HTR-8/SVneo (cell line): ENCODE data around the gene PSME3IP1.
A peak's percentile ranks its signal among the peaks of the same experiment; 100 is the strongest.
"Not testable (repeated sequence)": the region's sequence is repeated elsewhere in the genome, so short reads cannot be mapped to it uniquely, and the experiment has no call there.

Experiments used
- DNase-seq: peaks from one replicate; pipeline ENCODE4 v3.0.0; 2011; ENCODE audit warnings: low spot score, mixed read lengths; ENCODE audit not compliant: insufficient read length
- FAIRE-seq: peaks from 2 replicates; lab custom pipeline; 2011; peaks lifted over from hg19 to GRCh38; lab: Jason Lieb, UNC

PSME3IP1 gene

DNA sequence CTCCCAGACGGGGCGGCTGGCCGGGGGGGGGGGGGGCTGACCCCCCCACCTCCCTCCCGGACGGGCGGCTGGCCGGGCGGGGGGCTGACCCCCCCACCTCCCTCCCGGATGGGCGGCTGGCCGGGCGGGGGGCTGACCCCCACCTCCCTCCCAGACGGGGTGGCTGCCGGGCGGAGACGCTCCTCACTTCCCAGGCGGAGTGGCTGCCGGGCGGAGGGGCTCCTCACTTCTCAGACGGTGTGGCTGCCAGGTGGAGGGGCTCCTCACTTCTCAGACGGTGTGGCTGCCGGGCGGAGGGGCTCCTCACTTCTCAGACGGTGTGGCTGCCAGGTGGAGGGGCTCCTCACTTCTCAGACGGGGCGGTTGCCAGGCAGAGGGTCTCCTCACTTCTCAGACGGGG lies 15.1 kb upstream of the PSME3IP1 start:
- FAIRE-seq, DNase-seq: not testable (repeated sequence)

DNA sequence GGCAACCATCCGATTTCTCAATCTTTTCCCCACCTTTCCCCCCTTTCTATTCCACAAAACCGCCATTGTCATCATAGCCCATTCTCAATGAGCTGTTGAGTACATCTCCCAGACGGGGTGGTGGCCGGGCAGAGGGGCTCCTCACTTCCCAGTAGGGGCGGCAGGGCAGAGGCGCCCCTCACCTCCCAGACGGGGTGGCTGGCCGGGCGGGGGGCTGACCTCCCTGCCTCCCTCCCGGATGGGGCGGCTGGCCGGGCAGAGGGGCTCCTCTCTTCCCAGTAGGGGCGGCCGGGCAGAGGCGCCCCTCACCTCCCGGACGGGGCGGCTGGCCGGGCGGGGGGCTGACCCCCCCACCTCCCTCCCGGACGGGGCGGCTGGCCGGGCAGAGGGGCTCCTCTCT lies 14.5 kb upstream of the PSME3IP1 start:
- DNase-seq, FAIRE-seq: not testable (repeated sequence)

DNA sequence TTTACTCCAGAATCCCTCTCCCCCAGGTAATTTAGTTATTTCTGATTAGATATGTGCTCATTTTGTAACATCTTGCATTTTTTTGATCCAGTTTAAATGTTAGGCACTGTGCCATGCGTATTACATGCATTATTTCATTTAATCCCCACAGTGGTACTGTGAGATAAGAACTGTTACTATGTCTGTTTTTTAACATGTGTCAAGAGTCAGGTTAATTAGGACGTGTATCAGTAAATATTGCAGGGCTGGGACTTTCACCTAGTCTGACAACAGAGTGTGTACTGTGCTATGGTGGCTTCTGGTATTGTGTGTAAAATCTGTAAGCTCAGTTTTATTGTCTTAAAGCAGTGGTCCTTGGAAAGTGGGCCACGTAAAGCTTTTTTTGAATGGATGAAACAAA lies 10.9 kb upstream of the PSME3IP1 start:
- DNase-seq (no peak), FAIRE-seq (no peak)

DNA sequence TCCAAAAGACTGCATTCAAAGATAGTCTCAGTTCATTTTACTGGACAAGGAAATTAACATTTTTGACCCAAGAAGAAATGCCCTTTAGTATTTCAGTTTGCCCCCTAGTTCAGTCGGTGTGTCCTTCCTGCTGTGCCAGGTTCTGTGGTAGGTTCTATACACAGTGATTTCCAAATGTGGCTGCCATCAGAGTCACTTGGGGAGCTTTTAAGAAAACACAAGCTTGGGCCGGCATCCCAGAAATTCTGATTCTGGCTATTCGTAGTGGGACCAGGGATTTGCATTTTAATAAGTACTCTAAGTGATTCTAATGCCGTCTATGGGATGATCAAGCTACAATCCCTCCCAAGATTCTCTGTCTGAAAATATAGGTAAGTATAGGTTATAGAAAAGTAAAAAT lies 10.4 kb upstream of the PSME3IP1 start:
- FAIRE-seq, result no peak
- DNase-seq, result no peak

DNA sequence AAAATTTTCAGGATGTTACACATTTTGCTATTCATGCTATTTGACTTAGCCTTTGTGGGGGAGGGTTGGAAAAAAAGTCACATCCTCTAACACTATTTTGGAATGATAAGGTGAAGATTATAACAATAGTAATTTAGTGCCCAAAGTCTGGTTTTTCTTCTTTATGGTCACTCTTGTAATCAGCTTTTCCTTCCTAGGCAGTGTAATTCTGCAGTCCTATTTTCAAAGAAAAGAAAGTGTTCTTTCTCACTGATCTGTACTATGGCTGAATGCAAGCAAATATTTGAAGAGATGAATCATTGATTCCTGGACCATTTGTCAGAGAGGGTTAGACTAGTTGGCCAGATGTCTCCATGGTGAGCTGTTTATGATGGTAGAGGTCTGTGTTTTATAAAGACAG lies 8.7 kb upstream of the PSME3IP1 start:
- FAIRE-seq (no peak), DNase-seq (peak; percentile 80)

DNA sequence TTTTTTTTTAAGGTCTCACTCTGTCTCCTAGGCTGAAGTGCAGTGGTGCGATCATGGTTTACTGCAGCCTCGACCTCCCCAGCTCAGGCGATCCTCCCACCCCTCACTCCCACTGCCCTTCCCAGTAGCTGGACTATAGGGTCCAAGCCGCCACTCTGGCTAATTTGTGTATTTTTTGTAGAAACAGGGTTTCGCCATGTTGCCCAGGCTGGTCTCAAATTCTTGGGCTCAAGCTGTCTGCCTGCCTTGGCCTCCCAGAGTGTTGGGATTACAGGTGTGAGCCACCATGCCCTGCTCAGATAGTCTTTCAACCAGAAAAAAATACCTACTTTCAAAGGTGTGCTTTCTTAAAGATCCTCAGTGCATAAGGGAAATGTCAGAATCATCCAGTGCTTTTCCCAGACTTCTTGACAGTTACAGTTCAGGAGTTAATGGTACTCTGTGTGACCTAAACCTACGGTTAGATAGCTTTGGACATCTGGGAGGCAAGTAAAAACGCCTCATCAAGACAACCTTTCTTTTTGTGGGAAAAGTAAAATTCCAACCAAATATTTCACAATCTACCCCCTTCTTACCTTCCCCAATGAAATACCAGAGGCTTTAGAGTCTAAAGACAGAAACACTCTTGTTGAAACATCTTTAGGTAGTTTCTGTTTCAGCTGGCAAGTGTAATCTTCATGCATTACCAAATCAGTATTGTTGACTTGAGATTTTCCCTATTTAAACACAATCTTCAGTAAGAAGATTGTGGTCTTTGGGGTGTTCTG lies 7.1 kb upstream of the PSME3IP1 start:
- no peak for FAIRE-seq
- no peak for DNase-seq

DNA sequence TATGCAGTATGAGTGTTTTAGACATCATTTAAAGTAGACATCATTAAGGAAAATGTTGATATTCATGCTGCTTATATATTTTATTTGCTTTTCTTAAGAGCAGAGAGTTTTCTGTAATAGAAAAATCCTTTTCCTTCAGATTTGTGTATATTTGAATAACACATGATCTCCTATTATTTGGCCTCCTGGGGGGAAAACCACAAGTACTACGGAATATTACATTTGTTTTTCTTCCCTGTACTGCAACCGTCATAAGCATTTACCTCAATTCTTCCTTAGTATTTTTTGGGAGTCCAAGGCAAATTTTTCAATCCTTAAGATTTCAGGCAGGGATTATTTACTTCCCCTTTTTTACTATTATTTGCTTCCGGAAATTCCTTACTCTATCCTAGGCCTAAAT lies 6.3 kb upstream of the PSME3IP1 start:
- no peak for FAIRE-seq
- DNase-seq, result no peak

DNA sequence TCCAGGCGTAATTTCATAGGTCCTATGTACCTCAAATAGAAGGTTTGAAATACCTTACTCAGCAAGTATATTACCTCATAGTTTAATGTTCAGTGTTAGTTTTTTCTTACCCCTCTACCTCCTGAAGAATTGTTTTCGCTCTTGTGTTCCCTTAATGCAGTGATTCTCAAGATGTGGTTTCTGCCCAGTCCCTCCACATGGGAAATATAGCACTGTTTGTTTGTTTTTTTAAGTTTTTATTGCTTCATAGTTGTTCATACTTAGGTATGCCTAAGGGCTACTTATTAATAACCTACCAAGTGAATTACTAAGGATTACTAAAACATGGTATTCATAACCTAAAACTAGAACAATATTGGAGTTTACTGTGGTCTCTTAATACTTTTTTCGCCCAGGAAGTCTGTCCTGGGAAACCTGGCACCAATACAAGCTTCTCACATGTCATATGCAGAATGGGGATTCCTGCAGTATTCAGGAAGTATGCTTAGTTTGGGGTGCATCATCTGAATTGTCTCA lies 5.3 kb upstream of the PSME3IP1 start:
- no peak for FAIRE-seq
- DNase-seq, result peak; percentile 26

DNA sequence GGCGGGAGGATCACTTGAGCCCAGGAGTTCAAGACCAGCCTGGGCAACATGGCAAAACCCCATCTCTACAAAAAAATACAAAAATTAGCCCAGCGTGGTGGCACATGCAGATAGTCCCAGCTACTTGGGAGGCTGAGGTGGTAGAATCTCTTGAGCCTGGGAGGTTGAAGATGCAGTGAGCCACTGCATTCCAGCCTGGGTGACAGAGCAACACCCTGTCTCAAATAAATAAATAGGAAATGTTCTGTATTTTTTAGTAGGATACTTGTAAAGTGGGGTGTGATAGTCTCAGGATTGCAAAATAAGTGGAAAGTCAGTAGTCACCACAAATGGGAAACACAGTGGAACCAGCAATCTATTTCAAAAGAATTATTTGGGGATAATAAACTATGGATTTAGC lies 4.3 kb upstream of the PSME3IP1 start:
- FAIRE-seq, result no peak

DNA sequence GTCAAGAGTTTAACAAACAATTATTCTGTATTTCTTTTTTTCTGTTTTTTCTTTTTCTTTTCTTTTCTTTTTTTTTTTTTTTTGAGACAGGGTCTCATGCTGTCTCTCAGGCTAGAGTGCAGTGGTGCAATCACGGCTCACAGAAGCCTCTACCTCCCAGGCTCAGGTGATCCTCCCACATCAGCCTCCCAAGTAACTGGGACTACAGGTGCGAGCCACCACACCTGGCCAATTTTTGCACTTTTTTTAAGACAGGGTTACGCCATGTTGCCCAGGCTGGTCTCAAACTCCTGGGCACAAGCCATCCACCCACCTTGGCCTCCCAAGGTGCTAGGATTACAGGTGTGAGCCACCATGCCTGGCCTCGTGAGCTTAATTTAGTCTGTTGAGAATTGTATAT lies 3.7 kb upstream of the PSME3IP1 start:
- FAIRE-seq, DNase-seq: not testable (repeated sequence)

More for the DNA sequence above, 4.3 kb upstream of the PSME3IP1 start:
- no peak for DNase-seq

DNA sequence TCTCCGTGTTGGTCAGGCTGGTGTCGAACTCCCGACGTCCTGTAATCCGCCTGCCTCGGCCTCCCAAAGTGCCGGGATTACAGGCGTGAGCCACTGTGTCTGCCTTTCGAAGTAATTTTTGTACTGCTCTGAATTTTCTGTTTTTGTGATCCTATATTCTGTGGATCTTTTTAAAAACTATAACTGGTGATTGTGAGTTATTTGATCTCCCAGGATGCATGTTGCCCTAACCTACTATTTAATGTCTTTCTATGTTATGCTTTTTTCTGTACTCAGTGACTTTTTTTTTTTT lies 2.8 kb upstream of the PSME3IP1 start:
- DNase-seq, result no peak
- no peak for FAIRE-seq

DNA sequence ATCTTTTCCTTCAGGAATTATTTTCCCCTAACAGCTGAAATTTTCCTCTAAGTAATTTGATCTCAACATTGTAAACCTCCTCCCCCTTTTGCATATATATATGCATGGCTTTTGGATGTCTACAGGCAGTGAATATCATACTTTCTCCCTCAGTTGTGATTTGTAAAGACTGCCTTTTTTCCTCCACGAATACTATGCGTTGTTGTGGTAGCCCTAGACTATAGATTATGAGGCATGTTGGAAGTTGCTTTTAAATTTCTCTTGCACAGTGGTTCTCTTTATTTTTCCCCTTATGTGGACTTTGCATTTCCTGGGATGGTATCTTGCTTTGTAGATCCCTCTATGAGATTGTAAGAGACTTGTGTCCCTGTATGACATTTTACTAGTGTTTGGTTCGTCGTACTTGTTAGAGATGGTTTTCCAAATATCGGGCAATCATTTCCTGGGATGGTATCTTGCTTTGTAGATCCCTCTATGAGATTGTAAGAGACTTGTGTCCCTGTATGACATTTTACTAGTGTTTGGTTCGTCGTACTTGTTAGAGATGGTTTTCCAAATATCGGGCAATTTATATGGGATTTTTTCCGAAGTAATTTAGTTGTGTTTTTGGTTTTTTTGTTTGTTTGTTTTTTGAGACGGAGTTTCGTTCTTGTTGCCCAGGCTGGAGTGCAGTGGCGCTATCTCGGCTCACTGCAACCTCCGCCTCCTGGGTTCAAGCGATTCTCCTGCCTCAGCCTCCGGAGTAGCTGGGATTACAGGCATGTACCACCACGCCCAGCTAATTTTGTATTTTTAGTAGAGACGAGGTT lies 2.3 kb upstream of the PSME3IP1 start:
- DNase-seq, FAIRE-seq: not testable (repeated sequence)

DNA sequence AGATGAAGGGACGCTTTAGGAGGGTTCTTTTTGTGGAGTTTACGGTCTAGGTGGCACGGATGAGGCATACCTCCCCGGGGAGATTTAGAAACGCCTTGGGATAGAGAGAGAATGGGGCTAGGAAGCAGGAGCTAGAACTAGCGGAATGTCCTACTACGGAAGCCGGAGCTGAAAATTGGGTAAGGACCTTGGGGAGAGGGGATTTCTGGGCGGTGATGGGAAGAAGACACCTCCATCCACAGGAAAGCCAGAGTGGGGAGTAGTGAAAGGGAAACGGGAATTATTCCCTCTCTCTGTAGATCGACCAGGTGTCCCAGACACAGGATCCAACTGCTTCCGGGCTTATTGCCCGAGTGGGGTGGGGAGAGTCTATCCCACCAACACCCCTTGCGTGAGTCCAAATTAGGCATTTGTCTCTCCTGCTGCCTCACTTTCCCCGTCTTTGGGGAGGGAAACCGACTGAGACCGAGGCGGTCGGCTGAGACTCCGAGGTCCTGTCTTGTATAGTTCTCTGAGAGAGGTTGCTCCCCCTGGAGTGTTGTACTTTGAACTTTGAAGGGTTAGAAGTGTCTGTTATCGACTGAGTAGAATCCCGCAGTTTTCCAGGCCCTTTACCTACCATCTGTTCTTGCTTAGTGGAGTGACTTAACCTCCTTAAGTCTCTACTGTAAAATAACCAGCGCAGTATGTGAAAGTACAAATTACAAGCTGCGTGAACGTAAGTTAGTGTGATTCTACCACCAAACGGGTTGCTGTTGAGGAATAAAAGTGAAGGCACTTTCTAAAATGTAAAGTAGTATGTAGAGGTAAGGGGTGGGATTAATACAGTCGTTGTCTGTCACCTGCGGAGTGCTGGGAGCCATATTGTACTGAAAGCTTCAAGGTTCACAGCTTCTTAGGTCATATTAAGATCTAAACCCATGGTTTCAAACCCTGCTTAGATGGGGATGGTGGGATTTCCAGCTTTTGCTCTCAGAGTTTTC lies 1.3 kb upstream of the PSME3IP1 start:
- DNase-seq, result peak; percentile 10

DNA sequence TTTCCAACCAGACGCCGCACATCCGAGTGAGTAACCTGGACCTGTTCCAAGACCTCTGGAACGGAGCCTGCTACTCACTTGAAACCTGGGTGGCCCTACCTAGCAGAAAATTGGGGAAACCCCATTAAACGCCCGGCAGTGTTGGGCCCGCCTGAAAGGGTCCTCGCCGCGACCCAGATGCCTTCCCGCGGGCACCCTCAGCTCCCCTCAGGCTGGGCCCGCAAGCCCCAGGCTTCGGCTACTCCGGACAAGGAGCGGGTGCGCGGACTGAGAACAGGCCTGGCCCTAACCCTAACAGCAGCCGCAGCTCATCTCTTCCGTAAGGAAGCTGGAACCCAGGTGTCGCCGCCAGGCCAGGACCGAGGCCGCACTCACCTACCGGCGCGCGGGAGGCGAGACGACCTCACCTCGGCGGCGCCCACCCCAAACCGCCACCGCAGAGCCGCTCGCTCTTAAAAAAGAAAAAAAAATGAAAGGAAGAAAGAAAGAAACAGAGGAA lies 344 bp downstream of the PSME3IP1 start:
- DNase-seq (peak; percentile 24), FAIRE-seq (no peak)

More for the DNA sequence above, 1.3 kb upstream of the PSME3IP1 start:
- FAIRE-seq, result no peak

DNA sequence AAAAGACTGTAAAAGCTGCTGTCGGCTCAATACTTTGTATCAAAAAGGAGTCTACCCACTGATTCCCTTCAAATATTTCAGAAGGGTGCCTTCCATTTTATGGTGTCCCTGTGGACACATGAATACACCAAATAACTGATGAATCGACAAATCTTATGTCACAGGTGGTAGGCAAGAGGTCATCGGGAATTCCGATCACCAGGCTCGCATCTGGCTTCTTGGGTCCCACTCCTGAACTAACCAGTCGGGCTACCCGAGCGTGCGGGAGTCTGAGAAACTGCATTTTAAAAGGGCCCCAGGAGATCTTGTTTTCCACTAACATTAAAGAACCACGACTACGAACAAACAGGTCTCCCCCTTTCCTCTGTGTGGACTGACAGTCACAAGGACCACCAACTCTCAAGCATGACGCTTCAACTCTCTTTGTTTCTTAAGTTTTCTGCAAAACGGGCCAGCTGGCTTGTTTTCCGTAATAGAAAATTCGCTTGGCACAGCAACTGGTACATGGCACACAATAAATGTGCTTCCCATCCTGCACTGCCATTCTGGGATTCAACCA lies 873 bp downstream of the PSME3IP1 start:
- no peak for DNase-seq
- FAIRE-seq, result no peak

DNA sequence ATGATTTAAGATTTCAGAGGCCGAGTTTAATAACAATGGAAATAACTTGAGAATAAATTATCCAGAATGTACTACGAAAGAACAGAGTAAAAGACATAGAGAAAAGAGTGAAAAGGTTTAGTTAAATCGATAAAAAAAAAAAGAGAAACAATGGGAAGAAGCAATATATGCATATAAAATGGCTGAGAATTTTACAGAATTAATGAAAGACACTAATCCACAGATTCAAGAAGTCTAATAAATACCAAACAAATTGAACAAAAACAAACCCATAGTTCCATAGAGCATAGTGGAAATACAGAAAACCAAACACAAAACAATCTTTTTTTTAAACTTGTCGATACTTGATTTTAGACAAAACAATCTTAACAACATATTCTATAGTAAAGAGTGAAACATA lies 1.7 kb downstream of the PSME3IP1 start:
- no peak for FAIRE-seq
- DNase-seq, result no peak

DNA sequence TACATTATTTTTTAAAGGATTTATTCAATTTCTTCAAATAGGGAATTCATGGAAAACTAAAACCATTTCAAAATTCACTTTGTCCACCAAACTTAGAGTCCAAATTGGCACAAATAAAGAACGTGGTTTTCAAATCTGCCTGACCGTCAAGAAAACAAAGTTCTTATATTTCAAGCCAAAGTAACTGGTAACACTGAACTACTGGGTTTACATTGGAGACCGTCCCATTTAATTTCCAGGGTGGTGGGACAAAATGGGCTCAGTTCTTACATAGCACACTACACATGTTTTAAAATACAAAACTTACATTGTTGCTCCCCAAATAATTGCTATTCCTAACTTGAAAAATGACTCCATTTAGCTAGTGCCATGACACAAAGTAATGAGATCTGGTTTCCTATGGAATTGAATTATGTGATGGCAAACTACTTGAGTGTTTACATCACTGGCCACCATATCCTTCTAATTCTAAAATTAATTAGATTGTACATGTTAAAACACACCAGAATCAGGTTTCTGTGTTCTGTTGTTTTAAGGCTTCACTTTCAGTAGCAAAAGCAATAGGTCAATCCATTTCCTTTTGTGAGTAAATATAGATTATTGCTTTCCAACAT lies 6.5 kb downstream of the PSME3IP1 start:
- DNase-seq, result no peak
- FAIRE-seq, result no peak

DNA sequence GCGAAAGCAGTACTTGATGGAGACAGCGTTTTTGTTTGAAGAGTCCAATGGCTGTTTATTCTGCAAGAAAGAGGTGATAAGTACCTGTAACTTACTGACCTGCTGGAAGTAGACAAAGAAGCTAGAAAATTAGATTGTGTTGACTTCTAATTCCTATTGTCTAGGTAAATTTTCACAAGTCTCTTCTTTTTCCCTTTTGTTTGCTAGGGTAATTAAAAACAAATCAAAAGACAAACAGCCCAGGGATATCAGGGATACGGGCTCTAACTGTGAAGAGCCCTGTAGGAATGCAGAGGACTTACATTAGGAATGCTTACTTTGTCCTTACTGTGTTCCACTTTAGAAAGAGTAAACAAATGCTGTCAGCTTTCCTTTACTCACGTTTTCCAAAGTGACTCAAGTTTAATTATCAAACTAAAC lies 7.0 kb downstream of the PSME3IP1 start:
- FAIRE-seq, result no peak
- no peak for DNase-seq

DNA sequence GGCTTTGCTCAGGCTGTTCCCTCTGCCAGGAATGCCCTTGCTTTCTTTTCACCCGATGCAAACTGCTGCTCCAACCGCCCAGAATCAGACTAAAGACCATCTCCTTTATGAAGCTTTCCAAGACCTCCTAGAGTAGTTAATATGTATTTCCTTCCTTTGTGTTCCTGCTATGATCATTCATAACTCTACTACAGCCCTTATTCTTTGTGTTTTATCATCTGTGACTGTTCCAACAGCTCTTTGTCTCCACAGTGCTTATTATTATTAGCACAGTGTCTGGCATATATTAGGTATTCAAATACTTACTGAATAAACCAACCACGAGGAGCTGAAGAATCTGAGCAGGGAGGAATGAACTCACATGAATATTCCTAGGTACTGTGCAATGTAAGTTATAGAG lies 7.6 kb downstream of the PSME3IP1 start:
- FAIRE-seq, result no peak

More for the DNA sequence above, 7.6 kb downstream of the PSME3IP1 start:
- DNase-seq, result no peak
